ENCODE data around the gene EPC1. TPM values are rescaled to one million over a fixed set of nuclear protein-coding genes. Genes with fewer than 3 reads are reported as not detected.

Gene EPC1
- total RNA-seq, 1 donor from 2014 or later = 27.1 TPM

GRCh38 chr10:32314588-32314987, 32.4 kb downstream of the EPC1 start:
- no peak for DNase-seq (ENCODE audit: low spot score)
- intact Hi-C loops (cut with DNase I) = no loop called here

GRCh38 chr10:32308027-32308603, 38.8 kb downstream of the EPC1 start:
- intact Hi-C loops (cut with DNase I) = no loop called here
- DNase-seq (ENCODE audit: low spot score) = no peak

- intact Hi-C loops (cut with DNase I) = no loop called here
- no peak for DNase-seq (ENCODE audit: low spot score)
Observed at GRCh38 chr10:32307609-32308008, 39.3 kb downstream of the EPC1 start.

- DNase-seq (ENCODE audit: low spot score) = no peak
- intact Hi-C loops (cut with DNase I) = no loop called here
Observed at GRCh38 chr10:32299354-32299980, 47.5 kb downstream of the EPC1 start.

- intact Hi-C loops (cut with DNase I) = no loop called here
Observed at GRCh38 chr10:32298075-32298812, 48.7 kb downstream of the EPC1 start.

GRCh38 chr10:32295027-32295426, 51.9 kb downstream of the EPC1 start:
- no peak for DNase-seq (ENCODE audit: low spot score)
- intact Hi-C loops (cut with DNase I) = no loop called here

More at GRCh38 chr10:32298075-32298812, 48.7 kb downstream of the EPC1 start:
- DNase-seq (ENCODE audit: low spot score) = no peak

GRCh38 chr10:32293581-32293980, 53.4 kb downstream of the EPC1 start:
- DNase-seq (ENCODE audit: low spot score) = no peak
- intact Hi-C loops (cut with DNase I) = no loop called here

- DNase-seq (ENCODE audit: low spot score) = no peak
- intact Hi-C loops (cut with DNase I) = no loop called here
Observed at GRCh38 chr10:32279795-32280194, 67.2 kb downstream of the EPC1 start.

GRCh38 chr10:32273336-32273735, 73.6 kb downstream of the EPC1 start:
- intact Hi-C loops (cut with DNase I) = no loop called here
- DNase-seq (ENCODE audit: low spot score) = no peak

GRCh38 chr10:32271617-32272016, 75.3 kb downstream of the EPC1 start:
- no peak for DNase-seq (ENCODE audit: low spot score)
- intact Hi-C loops (cut with DNase I) = no loop called here

- DNase-seq (ENCODE audit: low spot score) = no peak
- intact Hi-C loops (cut with DNase I) = no loop called here
Observed at GRCh38 chr10:32269343-32270100, 77.4 kb downstream of the EPC1 start.

GRCh38 chr10:32268788-32269187, 78.2 kb downstream of the EPC1 start:
- intact Hi-C loops (cut with DNase I) = no loop called here
- DNase-seq (ENCODE audit: low spot score) = no peak

- DNase-seq (ENCODE audit: low spot score) = no peak
- intact Hi-C loops (cut with DNase I) = no loop called here
Observed at GRCh38 chr10:32266979-32267378, 80.0 kb downstream of the EPC1 start.

GRCh38 chr10:32266566-32266965, 80.4 kb downstream of the EPC1 start:
- DNase-seq (ENCODE audit: low spot score) = no peak
- intact Hi-C loops (cut with DNase I) = no loop called here

- no peak for DNase-seq (ENCODE audit: low spot score)
- intact Hi-C loops (cut with DNase I) = no loop called here
Observed at GRCh38 chr10:32265756-32266155, 81.2 kb downstream of the EPC1 start.

- intact Hi-C loops (cut with DNase I) = no loop called here
- DNase-seq (ENCODE audit: low spot score) = no peak
Observed at GRCh38 chr10:32263300-32263699, 83.7 kb downstream of the EPC1 start.

GRCh38 chr10:32259551-32259950, 87.4 kb downstream of the EPC1 start:
- intact Hi-C loops (cut with DNase I) = loop anchor here (5.0 to 10.0 kb wide), 2 partner anchors 108 to 185 kb away; partner anchors contain the start of gene CCDC7
- no peak for DNase-seq (ENCODE audit: low spot score)

- intact Hi-C loops (cut with DNase I) = loop anchor here (1.0 to 10.0 kb wide), 3 partner anchors 89 to 188 kb away; partner anchors contain the start of gene CCDC7
- peak; percentile 85 for DNase-seq (ENCODE audit: low spot score)
Observed at GRCh38 chr10:32256613-32257437, 90.1 kb downstream of the EPC1 start.

GRCh38 chr10:32253821-32254220, 93.1 kb downstream of the EPC1 start:
- intact Hi-C loops (cut with DNase I) = loop anchor here (10.0 kb wide), 1 partner anchor 191 kb away; the partner anchor contains the start of gene CCDC7
- DNase-seq (ENCODE audit: low spot score) = no peak

Data from cardiac septum (tissue), 1 donor.